Calu3 (cell line): ENCODE data around the gene GASK1A. TPM values are rescaled to one million over a fixed set of nuclear protein-coding genes. Genes with fewer than 3 reads are reported as not detected.

Experiments
- BruUV-seq: library from RNA; stranded (reverse); fragments of 400-500 nt; replicated peaks from 2 replicates; lab custom pipeline; 2021; lab: Mats Ljungman, UMichigan
- CTCF ChIA-PET: fragments of 300-600 bp; sonication (Branson Sonifier 250); formaldehyde crosslinking; loops from one replicate; lab custom pipeline; 2022; ENCODE audit warnings: antibody characterized with exemption; lab: Charles Lee
- DNase-seq: peaks from one replicate; pipeline ENCODE4 v3.0.0; 2022
- H3K27ac Mint-ChIP-seq: one replicate; pipeline ENCODE4 v1.8.0; 2022; ENCODE audit warnings: mixed read lengths; ENCODE audit not compliant: unreplicated experiment
- H3K27me3 Mint-ChIP-seq: one replicate; pipeline ENCODE4 v1.8.0; 2022; ENCODE audit warnings: mixed read lengths; ENCODE audit not compliant: unreplicated experiment
- H3K36me3 Mint-ChIP-seq: one replicate; pipeline ENCODE4 v1.8.0; 2022; ENCODE audit warnings: mild to moderate bottlenecking, moderate library complexity, mixed read lengths; ENCODE audit not compliant: insufficient read depth, unreplicated experiment
- H3K4me1 Mint-ChIP-seq: one replicate; pipeline ENCODE4 v1.8.0; 2022; ENCODE audit warnings: mild to moderate bottlenecking, low read depth, mixed read lengths; ENCODE audit not compliant: unreplicated experiment
- H3K4me3 Mint-ChIP-seq: one replicate; pipeline ENCODE4 v1.8.0; 2022; ENCODE audit warnings: mild to moderate bottlenecking, low read depth, moderate library complexity, mixed read lengths; ENCODE audit not compliant: unreplicated experiment
- H3K9me3 Mint-ChIP-seq: one replicate; pipeline ENCODE4 v1.8.0; 2022; ENCODE audit warnings: low read depth, mixed read lengths; ENCODE audit not compliant: unreplicated experiment
- CTCF ChIP-seq: fragments of 200-600 bp; IDR thresholded peaks from one replicate; pipeline ENCODE4 v1.8.0; 2022; ENCODE audit warnings: antibody characterized with exemption; ENCODE audit not compliant: unreplicated experiment
- intact Hi-C: fragments of 100-400 bp; cut with micrococcal nuclease; formaldehyde crosslinking; loops from one replicate; pipeline ENCODE4 v1.10.0; 2022; ENCODE audit not compliant: unreplicated experiment
- total RNA-seq: library from RNA; stranded (reverse); gene quantifications from 2 replicates; pipeline ENCODE4 v1.2.3, GENCODE V29; 2022

Gene GASK1A
- total RNA-seq, 1 experiment from 2014 or later, result 2.3 TPM

DNA sequence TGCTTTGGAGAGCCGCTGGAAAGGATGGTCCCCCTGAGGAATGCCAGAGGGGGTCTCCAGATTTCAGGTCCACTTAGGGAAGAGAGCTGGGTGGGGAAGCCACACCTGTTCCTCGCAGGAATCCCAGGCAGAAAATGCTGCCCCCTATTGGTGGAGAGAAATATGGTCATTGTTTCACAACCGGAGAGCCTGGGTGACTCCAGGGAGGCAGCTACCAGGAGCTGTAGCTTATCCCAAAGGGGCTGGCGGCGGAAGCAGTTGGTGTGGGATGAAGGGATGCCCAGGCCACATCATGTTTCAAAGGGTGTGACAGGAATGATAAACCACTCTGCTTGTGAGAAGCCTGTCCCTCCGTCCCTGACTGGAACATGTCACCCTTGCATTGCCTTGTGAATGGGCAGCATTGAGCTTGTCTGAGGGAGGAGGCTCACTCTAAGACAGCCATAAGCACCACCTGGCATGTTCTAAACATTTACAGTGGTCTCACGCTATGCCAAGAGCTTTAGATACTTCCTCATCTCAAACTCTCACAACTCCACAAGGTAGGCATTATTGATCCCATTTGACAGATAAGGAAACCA, 92.3 kb downstream of the GASK1A start:
- no peaks in the 10 kb centered on the region for H3K9me3 Mint-ChIP-seq
- no peaks in the 10 kb centered on the region for H3K4me1 Mint-ChIP-seq
- DNase-seq, result no peak
- no peak overlapping the region for H3K4me3 Mint-ChIP-seq
- H3K27ac Mint-ChIP-seq, result no peak overlapping the region
- CTCF ChIA-PET, result no interaction called here
- BruUV-seq, result no TSS peak
- intact Hi-C loops, result no loop called here
- H3K27me3 Mint-ChIP-seq, result peaks cover 20% of the 10 kb centered on the region
- no peaks in the 10 kb centered on the region for H3K36me3 Mint-ChIP-seq
- peak; percentile 49 for TF ChIP-seq CTCF

GRCh38 chr3:43072361-43072760, 93.2 kb downstream of the GASK1A start:
- H3K27me3 Mint-ChIP-seq, result peaks cover 20% of the 10 kb centered on the region
- BruUV-seq, result no TSS peak
- no peak for TF ChIP-seq CTCF
- H3K4me1 Mint-ChIP-seq, result no peaks in the 10 kb centered on the region
- H3K36me3 Mint-ChIP-seq, result no peaks in the 10 kb centered on the region
- no peak overlapping the region for H3K4me3 Mint-ChIP-seq
- H3K27ac Mint-ChIP-seq, result no peak overlapping the region
- intact Hi-C loops, result no loop called here
- H3K9me3 Mint-ChIP-seq, result no peaks in the 10 kb centered on the region
- no peak for DNase-seq
- CTCF ChIA-PET, result no interaction called here

DNA sequence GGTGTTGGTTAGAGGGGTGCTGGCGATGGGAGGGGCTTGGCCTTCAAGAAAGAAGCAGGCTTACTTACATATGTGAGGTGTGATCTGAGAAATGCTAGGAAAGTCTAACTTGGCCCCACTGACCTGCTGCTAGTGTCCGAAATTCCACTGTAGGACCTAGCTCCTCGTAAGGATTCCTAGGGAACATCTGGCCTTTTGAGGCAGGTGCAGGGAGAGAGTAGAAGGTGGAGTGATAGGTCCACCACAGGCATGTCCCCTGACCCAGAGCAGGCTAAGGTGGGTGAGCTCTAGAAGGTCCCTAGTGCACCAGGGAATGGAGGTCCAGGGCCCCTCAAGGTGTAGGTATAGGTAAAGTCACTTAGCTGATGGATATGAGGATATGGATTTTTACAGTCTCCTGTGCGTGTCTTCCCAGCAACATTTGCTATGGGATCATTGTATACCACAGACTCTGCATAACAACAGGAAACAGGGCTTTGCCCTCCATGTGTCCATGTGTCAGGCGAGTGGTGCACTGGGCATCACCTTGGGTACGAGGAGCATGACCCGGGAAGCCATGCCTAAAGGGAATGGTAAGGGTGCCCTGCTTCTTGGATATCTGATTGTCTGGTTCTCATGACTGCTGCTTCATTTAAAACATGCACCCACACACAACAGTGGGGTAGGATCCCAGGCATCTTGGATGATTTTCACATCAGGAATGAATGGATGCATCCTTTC, 94.2 kb downstream of the GASK1A start:
- no peak overlapping the region for H3K27ac Mint-ChIP-seq
- TF ChIP-seq CTCF, result no peak
- H3K9me3 Mint-ChIP-seq, result no peaks in the 10 kb centered on the region
- no TSS peak for BruUV-seq
- no peaks in the 10 kb centered on the region for H3K4me1 Mint-ChIP-seq
- no peaks in the 10 kb centered on the region for H3K36me3 Mint-ChIP-seq
- peaks cover 20% of the 10 kb centered on the region for H3K27me3 Mint-ChIP-seq
- no peak overlapping the region for H3K4me3 Mint-ChIP-seq
- intact Hi-C loops, result no loop called here
- no peak for DNase-seq
- CTCF ChIA-PET, result no interaction called here

DNA sequence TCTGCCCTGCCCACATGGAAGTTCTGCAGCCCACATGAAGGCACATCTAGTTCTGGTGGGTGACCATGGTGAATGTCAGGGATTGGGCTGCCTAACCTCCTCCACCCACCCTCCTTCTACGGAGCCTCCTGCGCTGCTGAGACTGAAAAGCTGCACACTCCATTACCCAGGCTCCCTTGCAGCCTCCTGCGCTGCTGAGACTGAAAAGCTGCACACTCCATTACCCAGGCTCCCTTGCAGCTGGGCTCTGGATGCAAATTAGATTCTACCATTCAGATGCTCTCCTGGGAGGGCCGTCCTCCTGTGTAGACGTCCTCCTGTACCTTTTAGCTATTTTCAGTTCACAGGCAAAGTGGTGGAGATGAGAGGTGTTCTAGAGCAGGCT, 94.7 kb downstream of the GASK1A start:
- no peaks in the 10 kb centered on the region for H3K36me3 Mint-ChIP-seq
- H3K4me3 Mint-ChIP-seq, result no peak overlapping the region
- TF ChIP-seq CTCF, result no peak
- no peaks in the 10 kb centered on the region for H3K9me3 Mint-ChIP-seq
- H3K27me3 Mint-ChIP-seq, result peaks cover 20% of the 10 kb centered on the region
- DNase-seq, result no peak
- no peak overlapping the region for H3K27ac Mint-ChIP-seq
- no peaks in the 10 kb centered on the region for H3K4me1 Mint-ChIP-seq
- BruUV-seq, result no TSS peak
- CTCF ChIA-PET, result no interaction called here
- intact Hi-C loops, result no loop called here
